ENCODE results near the gene CHEK2.
"Not testable (repeated sequence)": the region's sequence is repeated elsewhere in the genome, so short reads cannot be mapped to it uniquely, and the experiment has no call there.

The CHEK2 gene

DNA sequence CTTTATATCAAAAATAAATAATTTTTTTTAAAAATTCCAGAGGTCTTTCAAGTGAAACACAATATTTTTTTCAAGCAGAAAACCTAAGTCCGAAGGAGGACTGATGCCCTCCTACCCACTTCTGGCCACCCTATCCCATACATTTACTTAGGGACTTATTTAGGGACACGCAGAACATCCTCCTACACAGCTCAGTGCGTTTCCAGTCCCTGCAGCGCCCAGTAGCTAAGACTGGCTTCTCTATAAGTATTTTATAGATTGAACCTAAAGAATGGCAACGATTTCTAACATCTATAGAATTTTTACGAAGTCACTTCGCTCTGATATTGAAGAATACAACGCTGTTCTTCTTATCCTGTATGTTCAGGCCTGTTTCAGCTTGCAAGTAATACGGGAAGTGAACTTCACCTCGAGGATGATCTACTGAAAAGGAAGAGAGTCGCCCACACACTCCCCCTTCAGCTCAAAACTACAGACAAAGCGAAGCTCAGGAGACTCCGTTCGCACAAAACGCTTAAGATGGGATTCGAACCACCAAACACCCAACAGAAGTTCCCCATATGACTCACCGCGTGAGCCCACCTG lies 328 bp downstream of the CHEK2 start:
- no peak for DNase-seq

- DNase-seq: not testable (repeated sequence)
Measured at GRCh38 chr22:28738876-28739275, 2.7 kb downstream of the CHEK2 start.

DNA sequence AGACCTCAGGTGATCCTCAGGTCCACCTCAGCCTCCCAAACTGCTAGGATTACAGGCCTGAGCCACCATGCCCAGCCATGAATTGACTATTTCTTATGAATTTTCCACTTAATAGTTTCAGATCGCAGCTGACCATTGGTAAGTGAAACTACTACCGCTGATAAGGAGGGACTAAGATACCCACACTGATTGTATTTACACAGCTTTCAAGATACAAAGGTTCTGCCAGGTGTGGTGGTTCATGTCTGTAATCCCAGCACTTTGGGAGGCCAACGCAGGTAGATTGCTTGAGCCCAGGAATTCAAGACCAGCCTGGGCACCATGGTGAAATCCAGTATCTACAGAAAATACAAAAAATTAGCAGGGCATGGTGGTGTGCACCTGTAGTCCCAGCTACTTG lies 3.9 kb downstream of the CHEK2 start:
- DNase-seq: no peak

GRCh38 chr22:28736301-28737155 lies 5.1 kb downstream of the CHEK2 start:
- DNase-seq: no peak

- DNase-seq: no peak
Measured at GRCh38 chr22:28734393-28734792, 7.2 kb downstream of the CHEK2 start.

DNA sequence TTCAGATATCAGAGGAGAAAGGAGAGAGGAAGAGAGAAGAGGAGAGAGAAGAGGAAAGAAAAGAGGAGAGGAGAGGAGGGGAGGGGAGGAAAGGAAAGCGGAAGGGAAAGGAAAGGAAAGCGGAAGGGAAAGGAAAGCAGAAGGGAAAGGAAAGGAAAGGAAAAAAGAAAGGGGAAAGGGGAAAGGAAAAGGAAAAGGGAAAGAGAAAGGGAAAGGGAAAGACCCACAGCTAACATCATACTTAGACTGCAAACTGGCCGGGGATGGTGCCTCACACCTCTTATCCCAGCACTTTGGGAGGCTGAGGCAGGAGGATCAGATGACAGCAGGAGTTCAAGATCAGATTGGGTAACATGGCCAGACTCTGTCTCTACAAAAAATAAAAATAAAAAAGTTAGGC lies 11.4 kb downstream of the CHEK2 start:
- DNase-seq: no peak

- DNase-seq: no peak
Measured at GRCh38 chr22:28728621-28729313, 12.9 kb downstream of the CHEK2 start.

DNA sequence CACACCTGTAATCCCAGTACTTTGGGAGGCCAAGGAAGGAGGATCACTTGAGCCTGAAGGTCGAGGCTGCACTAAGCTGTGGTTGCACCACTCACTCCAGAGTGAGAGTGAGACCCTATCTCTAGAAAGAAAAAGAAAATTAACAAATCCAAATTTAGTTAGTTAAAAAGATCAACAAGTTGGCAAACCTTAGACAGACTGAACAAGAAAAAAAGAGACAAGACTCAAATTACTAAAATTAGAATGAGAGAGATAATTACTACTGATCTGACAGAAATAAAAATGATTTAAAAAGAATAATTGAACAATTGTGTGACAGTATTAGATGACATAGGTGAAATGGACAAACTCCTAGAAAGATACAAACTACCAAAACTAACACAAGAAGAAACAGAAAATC lies 13.6 kb downstream of the CHEK2 start:
- no peak for DNase-seq

GRCh38 chr22:28718044-28718443 lies 23.6 kb downstream of the CHEK2 start:
- DNase-seq: no peak

DNA sequence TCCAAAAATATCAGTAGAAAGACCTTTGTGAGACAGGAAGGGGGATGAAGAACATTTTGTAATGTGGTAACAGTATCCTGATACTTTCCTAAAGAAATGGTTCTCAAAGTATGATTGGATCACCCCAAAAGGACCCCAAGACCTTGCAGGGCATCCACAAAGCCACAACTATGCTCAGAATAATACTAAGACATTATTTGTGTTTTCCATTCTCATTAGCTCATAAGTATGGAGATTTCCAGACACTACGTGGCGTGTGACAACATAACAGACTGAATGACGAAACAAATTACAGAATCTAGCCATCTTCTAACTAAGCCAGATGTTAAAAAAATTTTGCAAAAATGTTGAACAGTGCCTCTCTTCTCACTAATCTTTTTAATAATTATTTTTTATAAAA lies 24.9 kb downstream of the CHEK2 start:
- no peak for DNase-seq

DNA sequence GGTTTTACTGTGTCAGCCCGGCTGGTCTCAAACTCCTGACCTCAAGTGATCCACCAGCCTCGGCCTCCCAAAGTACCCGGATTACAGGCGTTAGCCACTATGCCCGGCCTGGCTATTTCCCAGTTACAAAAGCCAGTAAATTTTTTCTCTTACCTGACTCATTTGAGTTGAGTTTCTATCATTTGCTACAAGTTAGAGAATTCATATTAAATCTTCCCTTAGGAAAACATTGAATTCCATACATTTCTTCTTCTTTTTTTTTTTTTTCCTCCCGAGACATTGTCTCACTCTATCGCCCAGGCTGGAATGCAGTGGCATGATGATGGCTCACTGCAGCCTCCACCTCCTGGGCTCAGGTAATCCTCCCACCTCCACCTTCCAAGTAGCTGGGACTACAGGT lies 26.0 kb downstream of the CHEK2 start:
- DNase-seq: no peak

DNA sequence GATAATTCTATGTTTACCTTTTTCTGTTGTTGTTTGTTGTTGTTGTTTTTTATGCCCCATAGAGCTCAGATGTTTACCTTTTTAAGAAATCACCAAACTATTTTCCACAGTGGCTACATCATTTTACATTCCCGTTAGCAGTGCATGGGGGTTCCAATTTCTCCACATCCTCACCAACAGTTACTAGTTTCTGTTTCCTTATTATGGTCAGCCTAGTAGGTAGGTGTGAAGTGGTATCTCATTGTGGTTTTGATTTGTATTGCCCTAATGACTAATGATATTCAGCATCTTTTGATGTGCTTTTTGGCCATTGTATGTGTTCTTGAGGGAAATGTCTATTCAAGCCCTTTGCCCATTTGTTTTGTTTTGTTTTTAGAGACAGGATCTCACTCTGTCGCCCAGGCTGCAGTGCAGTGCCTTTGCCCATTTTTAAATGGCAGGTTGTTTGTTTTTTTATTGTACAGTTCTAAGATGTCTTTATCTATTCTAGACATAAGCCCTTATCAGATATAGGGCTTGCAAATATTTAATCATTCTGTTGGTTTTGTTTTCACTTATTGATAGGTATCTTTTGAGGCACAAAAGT lies 27.5 kb downstream of the CHEK2 start:
- DNase-seq: no peak

GRCh38 chr22:28711820-28712777 lies 29.5 kb downstream of the CHEK2 start:
- DNase-seq: no peak

DNA sequence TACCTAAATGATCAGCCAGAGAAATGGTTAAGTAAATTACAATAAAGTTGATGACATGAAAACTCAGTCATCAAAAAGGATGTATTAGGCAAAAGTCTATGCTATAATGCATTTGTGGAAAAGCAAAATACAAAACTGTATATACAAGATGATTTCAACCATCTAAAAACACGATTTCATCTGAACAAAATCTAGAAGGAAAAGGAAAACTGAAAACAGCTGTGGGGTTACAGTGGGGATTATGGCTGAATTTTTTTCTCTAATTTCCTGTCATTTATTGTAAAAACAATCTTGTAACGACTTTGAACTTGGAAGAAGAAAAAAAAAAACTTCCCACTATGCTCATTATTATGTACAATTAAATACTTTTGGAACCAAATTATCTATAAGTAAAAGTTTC lies 30.3 kb downstream of the CHEK2 start:
- DNase-seq: no peak

DNA sequence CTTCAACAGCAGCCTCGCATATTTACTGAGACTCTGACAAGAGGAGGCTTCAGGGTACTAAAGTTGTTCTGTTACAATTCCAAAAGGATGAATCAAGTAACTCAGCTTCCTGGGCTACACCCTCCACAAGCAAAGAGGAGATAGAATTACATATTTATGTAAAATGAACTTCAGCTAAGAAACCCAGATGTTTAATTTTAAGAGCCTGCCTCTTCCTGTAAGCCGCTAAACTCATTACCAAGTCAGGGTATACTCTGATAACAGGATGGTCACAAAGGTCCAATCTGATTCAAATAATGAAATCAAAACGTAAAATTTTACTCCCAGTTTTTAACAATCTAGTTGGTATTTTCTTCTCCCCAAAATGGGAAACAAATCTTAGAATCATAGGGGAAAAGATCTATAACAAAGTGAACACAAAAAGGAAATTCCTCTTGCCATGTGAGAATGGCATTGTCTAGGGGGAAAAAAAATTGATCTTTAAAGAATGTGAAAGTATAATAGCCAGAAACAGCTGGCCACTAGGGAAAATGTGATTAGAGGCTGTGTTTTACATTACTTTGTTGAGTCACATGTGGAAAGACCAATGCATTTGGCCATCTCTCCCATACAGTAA lies 30.9 kb downstream of the CHEK2 start:
- no peak for DNase-seq

GRCh38 chr22:28710107-28710506 lies 31.5 kb downstream of the CHEK2 start:
- no peak for DNase-seq

DNA sequence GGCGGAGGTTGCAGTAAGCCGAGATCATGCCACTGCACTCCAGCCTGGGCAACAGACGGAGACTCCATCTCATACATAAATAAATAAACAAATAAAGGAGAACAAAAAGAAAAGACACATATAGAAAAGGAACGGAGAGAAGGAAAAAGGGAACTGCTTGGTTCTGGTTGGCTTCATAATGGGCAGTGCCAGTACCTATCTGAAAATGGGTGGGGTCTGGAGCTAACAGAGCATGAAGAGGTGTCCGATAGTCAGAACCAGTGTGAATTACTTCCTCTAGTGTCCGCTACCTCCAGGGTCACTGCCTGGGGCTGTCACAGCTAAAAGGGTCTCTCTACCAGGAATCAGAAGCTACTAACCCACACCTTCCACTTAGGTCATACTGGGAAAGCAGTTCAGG lies 34.8 kb downstream of the CHEK2 start:
- no peak for DNase-seq

- DNase-seq: no peak
Measured at GRCh38 chr22:28703436-28703835, 38.2 kb downstream of the CHEK2 start.

GRCh38 chr22:28702891-28703290 lies 38.7 kb downstream of the CHEK2 start:
- no peak for DNase-seq

DNA sequence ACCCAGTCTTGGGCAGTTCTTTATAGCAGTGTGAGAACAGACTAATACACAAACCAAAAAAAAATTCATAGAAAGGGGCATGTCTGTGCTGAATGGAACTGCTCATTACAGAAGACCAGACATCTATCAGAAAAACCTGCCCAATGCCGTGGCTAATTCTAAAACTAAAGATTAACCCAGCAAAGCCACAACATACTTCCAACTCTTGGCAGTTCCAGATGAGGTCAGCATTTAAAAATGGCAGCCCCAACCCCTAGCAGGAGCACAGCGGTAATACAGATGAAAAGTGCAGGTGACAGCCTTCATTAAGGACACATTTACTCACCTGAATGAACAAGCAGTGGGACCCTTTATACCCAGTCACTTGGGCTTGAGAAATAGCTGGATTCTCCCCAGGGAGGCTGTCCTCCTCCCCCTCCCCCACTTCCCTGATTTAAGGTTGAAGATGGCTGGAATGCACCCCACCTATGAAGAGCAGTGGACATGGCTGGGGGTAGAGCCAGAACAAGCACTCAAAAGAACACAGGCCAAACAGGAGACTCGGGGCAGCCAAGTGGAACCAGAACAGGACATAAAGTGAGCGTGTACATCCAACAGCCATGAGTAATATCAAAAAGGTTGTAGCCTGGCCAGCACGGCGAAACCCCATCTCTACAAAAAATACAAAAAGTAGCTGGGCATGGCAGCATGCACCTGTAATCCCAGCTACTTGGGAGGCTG lies 48.4 kb downstream of the CHEK2 start:
- DNase-seq: not testable (repeated sequence)

DNA sequence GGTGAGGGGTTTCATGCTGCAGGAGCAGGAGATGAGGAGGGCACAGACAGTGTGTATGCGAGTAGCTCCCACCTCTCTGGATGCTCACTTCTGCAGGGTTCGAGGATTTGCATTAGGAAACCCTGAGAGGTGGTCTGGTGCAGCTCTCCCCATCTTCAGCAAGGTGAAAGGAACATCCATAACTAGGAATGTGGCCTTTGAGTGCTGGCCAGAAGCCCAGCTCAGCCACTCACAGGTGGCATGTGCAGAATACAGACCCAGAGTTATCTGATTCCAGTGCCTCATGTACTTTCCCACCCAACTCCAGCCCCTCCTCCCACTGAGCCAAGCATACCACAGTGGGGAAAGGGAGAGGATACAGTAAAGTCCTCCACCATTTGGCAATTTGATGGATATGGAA lies 51.8 kb downstream of the CHEK2 start:
- DNase-seq: not testable (repeated sequence)
